GM18520 (cell line): Measurements from ENCODE around the gene FGF4.

Source experiments
- ATAC-seq: cut with Tn5 transposase; IDR thresholded peaks from one replicate; pipeline ENCODE4 v1.9.1; 2021; ENCODE audit not compliant: unreplicated experiment

The FGF4 gene

GRCh38 chr11:69726481-69726880, 48.7 kb downstream of the FGF4 start:
- no peak for ATAC-seq

DNA sequence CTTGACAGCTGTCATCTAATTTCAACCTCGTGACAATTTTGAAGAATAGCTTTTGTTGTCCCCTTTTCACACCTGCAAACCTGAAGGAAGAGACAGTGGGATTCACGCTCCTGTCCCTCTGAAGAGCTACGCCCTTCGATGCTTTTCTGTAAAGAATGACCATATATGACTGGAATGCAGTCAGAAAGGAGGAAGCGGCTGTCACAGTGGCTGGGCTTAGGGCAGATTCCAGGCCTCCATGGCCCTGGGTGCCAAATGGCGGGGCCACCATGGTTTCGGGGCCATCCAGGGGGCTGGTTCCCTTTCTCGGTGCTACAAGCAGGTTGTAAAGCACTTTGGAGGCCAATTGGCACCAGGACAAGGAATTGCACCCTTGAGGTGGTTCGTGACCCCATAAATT, 49.1 kb downstream of the FGF4 start:
- no peak for ATAC-seq

DNA sequence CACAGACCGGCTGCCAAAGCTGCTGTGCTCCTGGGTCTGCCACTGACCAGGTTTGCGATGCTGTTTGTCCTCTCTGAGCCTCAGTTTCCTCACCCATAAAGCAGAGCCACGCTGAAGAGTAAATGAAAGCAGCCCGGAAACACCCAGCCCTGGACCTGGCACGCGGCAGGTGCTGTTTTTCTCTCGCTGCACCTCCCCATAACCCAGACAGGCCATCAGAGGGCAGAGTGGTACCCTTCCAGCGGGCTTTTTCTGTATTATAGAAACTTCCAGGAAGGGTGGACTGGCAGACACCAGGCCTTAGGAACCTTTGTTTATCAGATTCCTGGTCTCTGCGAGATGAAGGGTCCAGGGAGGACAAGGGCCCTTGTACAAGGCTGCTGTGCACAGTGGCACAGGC, 53.4 kb downstream of the FGF4 start:
- no peak for ATAC-seq

DNA sequence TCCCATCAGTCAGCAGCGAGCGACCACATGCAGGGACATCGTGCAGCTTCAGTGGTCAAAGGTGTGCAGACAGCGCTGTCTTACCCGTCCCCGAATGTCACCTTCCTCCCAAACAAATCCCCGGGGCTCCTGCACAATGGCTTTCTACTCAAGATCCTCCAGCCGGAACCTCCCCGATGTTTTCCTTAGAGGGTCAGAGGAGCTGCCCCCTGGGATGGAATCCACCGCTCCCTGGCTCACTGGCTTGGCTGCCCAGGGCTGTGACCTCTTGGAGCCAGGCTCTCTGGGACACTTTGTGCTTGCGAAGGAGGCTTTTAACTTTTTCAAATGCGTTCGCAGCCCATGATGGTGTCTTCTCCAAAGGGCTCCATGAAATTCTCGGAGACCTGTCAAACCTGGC, 54.0 kb downstream of the FGF4 start:
- ATAC-seq, result no peak
